NCI-H510A treated with DMSO at 0.1 percent for 48 hours (cell line): Measurements from ENCODE around the gene CSNK2A1.
"Not testable (repeated sequence)": the region's sequence is repeated elsewhere in the genome, so short reads cannot be mapped to it uniquely, and the experiment has no call there.

Source experiments
- DNase-seq: peaks from one replicate; lab custom pipeline; 2025; lab: John Stamatoyannopoulos, UW

Gene CSNK2A1

DNA sequence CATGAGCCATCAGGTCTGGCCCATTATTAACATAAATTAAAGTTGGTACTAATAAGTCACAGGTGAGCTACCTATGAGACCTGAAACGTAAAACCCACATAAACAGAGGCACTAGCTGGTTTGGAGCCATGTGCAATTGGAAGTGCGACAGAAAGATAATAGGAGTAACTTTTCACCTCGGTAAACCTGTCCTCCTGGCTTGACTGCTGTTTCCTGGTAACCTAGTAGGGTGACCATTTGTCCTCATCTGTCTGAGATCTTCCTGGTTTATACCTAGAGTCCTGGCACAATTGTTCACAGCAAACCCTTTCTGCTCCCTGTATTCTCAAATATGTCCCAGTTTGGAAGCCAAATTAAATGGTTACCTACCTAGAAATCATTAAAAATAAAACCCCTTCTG, 88.6 kb downstream of the CSNK2A1 start:
- DNase-seq, result no peak

DNA sequence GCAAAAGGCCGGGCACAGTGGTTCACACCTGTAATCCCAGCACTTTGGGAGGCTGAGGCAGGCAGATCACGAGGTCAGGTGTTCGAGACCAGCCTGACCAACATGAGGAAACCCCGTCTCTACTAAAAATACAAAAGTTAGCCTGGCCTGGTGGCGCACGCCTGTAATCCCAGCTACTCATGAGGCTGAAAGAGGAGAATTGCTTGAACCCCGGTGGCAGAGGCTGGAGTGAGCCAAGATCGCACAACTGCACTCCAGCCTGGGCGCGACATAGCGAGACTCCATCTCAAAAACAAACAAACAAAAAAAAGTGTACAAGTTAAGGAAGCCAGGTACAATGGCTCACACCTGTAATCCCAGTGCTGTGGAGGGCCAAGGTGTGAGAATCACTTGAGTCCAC, 91.6 kb downstream of the CSNK2A1 start:
- not testable (repeated sequence) for DNase-seq

DNA sequence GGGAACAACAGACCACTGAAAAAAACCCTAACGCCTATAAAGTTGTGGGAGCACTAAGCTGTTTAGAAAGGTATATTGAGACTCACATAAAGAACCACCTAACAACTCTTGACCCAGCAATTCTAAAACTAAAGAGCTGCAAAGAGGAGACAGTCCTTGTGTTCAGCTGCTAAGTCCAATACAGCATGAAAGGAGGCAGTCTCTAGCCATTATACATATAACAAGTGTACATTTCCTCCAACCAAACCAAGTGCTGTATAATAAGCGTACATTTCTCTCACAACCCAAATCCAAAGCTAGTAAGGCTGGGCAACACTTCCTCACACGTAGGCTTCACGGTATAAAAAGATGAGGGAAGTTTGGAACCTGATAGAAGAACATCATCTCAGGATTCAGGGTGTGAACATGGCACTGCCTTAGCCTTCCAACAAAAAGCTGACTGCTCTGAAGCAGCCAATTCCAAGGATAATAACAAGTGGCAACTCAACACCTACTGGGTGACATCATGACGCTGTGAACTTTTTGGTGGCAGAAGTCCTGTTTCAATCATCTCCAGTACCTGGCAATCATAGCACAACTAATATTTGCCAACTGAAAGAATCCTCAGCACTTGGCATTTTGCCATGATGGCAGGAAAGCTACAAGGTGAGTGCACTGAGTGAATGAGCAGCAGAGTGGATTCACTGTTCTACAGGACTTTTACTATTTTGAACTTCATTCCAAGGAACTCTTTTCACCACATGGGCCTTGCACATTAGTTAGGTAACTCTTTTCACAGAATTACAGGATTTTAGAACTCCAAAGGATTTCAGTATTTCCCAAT, 97.9 kb downstream of the CSNK2A1 start:
- no peak for DNase-seq

DNA sequence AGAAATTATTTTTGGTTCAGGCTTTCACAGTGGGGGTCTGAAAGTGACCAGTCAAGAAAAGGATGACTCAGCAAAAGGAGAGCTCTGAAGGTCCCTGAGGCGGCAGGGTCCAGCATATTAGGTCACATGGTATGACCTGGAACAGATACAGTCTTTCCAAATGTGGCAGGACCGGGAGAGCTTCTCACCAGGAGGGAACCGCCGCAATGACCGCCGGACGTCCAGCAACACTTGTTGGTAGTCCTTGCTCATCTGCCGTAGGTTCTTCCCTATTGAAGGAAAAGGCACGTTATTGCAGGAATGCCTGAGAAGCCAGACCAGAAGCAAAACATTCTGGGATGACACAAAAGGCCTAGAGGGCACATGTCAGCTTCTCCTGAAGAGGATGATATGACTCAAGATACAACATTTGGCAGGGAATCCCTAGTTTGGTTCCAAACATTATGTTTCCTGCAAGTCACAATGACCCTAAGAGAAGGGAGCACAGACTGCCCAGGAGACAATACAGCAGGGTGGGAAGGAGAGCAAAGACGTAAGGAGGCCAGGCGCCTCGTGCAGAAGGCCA, 98.6 kb downstream of the CSNK2A1 start:
- DNase-seq, result no peak

DNA sequence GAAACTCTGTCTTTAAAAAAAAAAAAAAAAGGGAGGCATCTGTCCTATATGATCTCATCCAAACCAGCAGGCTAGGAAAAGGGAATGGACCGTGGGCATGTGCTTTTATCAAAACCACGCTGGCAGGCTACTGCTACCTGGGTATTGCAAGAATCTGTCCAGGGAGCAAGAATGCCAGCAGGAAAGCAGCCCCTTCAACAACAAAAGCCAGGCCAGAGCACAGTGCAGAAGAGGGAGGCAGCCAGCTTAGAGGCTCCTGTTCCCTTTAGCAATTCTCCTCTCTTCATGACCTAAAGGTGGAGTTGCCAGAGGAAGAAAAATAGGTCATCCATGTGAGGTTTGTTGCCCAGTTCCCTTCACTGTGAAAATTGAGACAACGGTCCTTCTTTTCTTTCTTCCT, 99.5 kb downstream of the CSNK2A1 start:
- no peak for DNase-seq

DNA sequence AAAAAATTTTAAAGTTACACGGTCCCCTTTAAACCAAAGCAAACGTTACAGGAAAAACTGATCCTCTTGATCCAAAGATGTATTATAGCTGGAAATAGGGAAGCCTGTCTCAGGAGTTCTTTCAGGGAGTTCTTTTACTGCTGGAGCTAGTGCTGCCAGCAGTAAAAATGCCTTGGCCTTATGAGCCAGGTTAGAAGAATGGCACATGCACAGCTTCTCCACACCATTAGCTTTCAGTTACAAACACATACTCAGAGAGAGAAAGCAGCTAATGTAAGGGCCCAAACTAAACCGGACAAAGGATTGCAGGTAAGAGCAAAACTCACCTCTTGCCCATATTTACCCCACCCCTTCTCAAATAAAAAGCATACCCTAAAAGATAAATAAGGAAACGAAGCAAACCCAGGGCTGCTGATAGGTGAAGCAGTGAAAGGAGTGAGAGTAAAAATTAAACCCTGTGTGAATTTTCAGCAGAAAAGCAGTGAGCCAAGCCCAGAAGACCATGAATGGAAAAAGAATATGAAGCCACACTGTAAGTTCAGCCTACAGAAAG, 100.3 kb downstream of the CSNK2A1 start:
- no peak for DNase-seq

DNA sequence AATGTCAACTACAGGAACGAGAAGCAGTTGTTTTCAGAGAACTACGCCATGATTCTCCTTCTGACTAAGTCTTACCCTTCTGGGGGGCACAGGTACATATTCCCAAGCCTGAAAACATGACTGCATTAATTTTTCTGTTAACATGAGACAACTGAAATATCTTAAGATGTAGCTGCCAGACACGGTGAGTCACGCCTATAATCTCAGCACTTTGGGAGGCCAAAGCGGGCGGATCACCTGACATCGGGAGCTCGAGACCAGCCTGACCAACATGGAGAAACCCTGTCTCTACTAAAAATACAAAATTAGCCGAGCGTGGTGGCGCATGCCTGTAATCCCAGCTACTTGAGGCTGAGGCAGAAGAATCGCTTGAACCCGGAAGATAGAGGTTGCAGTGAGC, 103.0 kb downstream of the CSNK2A1 start:
- DNase-seq, result no peak

DNA sequence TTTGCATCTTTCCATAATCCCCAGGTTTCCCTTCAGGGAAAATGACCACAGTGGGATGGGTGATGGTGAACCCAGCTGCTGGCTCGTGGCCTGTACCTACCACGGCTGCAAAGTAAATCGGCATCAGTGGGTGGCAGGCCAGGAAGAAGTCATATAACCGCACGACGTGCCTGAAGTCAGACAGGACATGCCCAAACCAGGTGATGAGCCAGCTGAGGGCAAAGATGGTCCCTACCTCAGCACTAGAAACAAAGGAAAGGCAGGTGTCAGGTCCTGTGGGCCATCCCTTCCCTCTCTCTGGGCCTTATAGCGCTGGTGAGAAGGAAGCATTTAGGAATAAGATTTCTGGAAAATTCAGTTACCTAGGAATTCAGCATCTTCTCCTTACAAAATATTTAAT, 103.4 kb downstream of the CSNK2A1 start:
- DNase-seq, result no peak

DNA sequence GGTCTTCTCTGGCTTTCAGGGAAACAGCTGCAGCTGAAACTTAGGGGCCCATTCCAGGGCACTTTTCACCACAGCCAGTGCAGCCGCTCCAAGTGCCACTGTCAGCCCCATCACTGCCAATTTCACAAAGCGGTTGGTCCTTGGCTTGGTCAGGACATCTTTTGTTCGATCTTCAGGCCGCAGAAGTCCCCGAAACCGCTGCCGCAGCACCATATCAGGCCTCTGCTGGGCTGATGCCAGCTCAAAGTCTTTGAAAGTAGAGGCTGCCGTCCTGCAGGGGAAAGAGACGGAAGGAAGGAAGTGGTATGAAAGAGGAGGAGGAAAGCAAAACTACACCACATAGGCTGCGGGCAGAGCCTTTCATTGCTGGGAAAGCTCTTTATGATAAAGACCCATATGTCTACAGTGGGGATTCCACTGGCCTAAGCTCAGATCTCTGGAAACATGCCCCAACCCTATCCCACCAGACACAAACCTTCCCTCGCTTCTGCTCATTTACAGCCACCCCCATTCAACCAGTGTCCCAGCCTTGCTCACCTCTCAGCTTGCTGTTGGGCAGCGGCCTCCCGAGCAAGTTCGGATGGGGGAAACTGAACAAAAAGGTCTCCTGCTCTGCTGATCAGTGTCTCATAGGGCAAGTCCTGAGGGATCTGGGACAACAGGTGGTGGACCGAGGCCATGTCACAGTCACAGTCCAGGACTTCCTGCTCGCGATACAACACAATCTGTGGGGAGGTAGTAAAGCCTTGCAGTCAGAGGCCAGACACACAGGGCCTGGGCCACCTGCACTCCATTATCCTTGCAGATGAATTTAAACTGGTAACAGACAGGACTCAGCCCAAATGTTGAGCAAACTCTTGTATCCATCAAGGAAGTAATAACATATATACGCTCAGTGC, 104.8 kb downstream of the CSNK2A1 start:
- DNase-seq, result no peak

DNA sequence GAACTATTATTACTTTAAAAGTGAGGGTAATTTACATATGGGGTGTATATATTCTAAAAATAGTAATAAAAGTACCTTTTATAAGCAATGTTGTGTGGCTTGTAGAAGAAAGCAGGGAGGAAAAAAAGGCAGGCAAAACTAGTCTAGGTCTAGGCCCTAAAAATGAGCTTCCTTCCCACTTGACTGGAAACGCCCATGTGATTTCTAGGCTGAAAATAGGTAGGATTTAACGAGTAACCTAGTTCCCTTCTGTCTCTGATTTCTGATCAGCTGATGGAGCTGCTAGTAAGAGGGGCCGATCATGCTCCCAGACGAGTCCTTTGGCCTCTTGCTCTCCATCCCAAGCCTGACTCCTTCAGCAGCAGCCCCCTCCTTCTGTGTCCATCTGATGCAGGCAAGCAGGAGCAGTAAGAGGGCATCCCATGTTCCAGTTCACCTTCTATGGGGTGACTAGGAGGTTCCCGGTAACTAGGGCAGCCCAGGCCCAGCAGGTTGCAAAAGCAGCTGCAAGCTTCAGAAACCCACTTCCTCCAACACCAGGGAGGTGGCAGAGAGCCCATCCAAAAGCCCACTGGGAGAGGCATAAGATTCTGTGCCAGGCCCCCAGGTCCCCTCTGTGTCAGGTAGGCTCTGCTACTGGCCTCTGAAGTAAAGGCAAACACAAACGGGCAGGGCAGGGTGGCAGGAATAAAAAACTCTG, 105.7 kb downstream of the CSNK2A1 start:
- no peak for DNase-seq

DNA sequence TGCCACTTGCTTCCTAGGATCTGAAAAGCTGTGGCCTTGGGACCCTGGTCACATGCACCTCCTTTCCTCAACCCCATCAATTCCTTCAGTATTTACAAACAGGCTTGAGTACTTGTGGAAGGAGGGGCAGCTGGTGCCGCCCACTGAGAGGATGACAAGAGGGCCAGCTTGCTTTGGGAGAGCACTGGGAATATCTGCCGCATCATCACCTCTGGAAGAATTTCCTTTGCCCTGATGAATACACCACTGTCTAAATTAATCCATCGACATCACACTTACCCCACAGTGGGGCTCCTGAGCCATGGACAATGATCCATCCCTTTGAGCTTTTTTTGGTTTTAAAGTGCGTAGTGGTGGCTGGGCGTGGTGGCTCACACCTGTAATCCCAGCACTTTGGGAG, 107.1 kb downstream of the CSNK2A1 start:
- DNase-seq, result no peak

DNA sequence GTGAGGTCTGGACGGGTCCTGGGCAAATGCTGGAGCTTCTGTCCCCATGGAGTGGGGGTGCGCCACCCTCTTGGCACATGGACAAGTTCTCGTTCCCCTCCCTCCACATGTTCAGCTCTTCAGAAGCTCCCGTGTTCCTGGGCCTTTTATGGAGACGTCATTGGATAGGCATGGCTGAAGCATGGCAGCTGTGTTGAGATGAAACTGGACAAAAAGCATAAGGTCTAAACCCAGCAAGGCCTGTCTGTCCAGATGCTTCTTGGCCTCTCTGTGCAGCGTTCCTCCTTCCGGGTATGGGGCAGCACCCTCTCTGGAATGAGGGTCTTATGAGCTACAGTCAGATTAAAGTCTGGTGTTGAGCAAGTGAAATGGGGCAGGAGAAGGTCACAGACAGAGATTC, 108.0 kb downstream of the CSNK2A1 start:
- DNase-seq, result no peak

DNA sequence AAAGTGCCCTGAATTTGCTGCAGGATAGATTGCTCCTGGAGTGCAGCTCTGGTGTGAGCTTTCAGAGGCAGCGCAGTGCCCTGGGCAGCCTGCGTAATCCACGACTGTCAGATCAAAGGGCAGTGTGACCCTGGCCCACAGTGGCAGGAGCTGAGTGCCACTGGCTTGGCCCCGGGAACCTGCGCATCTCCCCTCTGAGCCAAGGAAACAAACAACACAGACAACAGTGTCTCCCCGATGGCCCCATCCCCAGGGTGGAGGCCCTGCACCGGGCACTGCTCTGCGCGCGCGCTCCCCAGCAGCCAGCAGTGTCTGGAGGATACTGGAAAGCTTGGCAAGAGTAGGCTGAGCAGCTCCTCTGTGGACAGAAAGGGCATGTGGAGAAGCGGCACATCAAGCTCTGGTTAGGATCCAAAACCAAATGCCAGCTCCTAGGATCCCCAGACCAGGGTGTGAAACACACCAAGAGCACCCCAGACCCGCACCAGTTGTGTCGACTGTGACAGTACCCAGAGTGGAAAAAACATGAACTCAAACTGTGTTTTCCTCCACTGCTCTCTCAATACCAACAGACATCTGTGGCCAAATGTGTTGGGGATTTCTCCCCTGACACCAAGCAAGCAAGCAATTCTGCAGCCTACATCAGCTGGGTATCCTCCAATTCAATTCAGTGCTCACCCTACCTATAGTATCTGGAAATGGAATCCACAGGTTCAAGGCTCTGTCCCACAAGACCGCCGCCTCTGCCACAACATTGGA, 108.8 kb downstream of the CSNK2A1 start:
- no peak for DNase-seq

DNA sequence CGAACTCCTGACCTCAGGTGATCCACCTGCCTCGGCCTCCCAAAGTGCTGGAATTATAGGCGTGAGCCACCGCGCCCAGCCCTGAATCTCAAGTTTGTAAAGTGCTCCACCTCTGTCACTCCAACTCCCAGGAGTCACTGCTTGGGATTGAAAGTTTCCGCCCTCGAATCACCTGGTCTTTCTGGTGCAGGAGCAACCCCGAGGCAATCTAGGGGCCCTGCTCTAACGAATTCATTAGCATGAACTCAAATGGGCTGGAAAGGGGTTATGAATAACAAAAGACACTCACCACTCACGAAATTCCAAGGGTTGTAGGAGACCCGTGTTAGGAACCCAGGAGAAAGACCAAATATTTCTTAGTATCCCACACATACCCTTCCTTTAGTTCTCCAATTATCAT, 109.4 kb downstream of the CSNK2A1 start:
- DNase-seq, result no peak

DNA sequence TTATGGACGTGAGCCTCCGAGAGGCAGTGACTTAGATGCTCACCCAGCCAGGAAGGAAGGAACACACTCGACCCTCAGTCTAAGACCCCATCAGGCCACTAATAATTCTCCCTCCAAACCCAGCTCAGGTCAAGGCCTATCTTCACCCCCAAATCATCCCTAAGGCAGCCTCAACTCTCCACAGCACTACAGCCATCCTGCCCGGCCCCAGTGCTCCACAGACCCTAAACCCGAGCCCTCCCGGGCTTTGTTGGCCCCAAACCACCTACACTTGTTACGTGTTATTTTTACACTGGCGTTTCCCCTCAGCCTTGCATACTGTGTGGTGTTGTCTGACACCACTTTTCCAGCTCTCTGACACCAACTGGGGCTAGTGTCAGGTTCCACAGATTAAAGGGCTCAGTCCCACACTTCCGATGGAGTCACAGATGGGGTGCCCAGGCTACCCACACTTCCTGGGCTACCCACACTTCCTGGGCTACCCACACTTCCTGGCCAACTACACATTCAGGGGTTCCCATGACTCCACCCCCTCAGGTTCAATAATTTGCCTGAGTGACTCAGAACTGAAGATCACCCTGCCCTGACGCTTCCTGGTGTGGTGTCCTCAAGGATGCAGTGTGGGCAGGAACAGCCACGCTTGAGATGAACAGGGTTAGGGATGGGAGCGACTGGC, 110.2 kb downstream of the CSNK2A1 start:
- no peak for DNase-seq

DNA sequence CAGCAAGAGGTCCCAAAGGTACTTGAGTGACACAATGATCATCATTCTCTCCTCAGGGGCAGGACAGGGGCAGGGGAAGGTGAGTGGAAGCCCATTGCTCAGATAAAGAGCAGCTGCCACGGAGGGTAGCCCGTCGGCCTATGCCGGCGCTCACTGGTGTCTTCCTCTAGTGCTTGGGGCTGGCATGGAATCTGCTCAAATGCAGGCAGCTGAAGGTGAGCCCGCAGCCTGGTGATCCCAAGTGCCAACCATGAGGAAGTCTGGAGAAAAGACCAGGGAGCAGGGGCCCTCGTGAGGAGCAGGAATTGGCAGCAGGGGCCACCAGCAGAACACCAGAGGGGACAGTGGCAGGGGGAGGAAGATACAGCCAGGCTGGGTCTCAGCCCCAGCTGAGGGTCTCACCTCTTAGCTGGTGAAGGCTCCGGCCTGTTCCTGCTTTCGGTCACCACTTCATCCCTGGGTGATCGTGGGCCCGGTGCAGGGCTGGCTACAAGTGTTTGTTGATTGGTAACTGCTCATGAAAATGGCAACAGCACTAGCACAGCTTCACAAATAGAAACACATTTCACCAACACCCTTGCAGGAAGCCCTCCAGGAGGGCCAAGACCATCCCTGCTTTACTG, 110.8 kb downstream of the CSNK2A1 start:
- no peak for DNase-seq

DNA sequence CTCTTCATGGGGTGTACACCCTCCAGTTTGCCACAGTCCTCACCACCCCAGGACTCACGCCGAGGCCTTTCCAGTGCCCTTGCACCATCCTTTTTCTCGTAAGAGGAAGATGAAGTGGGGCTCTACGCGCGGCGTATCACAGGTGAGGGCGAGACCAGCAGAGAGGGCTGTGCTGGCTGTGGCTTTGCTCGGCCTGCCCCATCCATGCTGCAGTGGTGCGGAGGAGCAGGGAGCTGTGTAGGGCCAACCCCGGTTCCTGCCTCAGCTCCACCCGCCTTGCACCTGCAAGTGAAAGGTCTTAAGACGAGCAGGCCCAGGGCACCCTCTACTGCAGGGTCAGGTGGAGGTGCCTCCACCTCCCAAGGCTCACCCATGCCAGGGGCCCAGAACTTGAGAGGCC, 111.4 kb downstream of the CSNK2A1 start:
- DNase-seq, result no peak

DNA sequence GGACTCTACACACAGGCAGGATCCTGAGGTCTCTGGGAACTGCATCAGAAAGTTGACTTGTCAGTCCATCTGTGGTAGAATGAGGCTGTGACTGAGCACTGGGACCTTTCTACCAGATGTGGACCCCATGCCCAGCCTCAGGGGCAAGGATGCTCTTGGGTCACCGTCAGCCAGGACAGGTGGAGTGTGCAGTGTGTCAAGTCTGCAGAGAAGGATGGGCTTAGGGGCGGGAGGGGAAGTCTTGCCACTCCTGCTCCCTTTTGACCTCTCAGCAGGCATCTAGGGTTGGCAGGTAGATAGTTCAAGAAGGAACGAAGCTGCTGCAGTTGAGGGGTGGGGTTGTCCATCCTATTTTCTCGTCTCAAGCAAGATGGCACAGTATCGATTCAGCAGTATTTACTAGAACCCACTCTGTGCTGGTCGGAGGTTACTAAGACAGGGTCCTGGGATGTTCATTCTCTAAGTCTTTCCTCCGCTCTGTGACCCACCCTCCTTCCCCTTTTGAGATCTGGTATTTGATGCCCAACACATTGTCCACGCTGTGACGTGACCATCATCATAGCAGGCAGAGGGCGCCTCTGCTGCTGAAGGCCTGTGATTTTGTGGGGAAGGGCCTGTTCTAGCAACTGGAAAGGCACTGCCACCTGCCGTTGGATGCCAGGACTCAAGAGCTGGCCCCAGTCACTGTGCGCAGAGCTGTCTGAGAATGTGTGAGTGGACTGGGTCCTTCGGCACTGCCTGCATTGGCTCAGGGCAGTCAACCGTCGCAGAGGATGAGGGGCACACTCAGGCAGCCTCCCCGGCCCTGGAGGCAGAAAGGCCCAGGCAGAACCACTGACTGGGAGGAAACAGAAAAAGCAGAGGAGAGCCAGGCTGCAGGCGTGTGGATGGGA, 112.3 kb downstream of the CSNK2A1 start:
- DNase-seq, result peak; percentile 79
